A549 treated with CORT108297 at 1 μM for 4 hours (cell line): Measurements from ENCODE around the gene SLC35G4. TPM values are rescaled to one million over a fixed set of nuclear protein-coding genes. Genes with fewer than 3 reads are reported as not detected.

ENCODE experiments used
- total RNA-seq: library from RNA; stranded (reverse); fragments of 200-300 nt; extraction: Qiagen RNA extraction; gene quantifications from 5 replicates; pipeline ENCODE4 v1.2.3, GENCODE V29; 2022

SLC35G4 gene
- total RNA-seq: not detected in 5 replicates

GRCh38 chr18:11609488-11609887 is at the start of gene SLC35G4:
SLC35G4 (plus strand) TSS chr18:11609596; CDS start chr18:11609596, 0 bp downstream.

Other genes with a start within 250 kb of the SLC35G4 start
- gene GNAL, start 79.7 kb downstream of the SLC35G4 start, total RNA-seq: 4.4 to 6.3 TPM (median 5.7 TPM) in 5 replicates
- gene CHMP1B, start 241.8 kb downstream of the SLC35G4 start, total RNA-seq: 42.9 to 51.4 TPM (median 46.4 TPM) in 5 replicates